A673 (cell line): ENCODE results near the gene RAP1GAP2. TPM values are rescaled to one million over a fixed set of nuclear protein-coding genes. Genes with fewer than 3 reads are reported as not detected.

Experiments used
- BruUV-seq: library from RNA; stranded (reverse); fragments of 400-500 nt; replicated peaks from 2 replicates; lab custom pipeline; 2021; lab: Mats Ljungman, UMichigan
- CTCF ChIA-PET: fragments of 300-600 bp; sonication (Branson Sonifier 250); formaldehyde crosslinking; loops from one replicate; lab custom pipeline; 2022; ENCODE audit warnings: antibody characterized with exemption; lab: Charles Lee
- POLR2A ChIA-PET: fragments of 300-600 bp; sonication (Branson Sonifier 250); formaldehyde crosslinking; loops from one replicate; lab custom pipeline; 2022; ENCODE audit warnings: antibody characterized with exemption; ENCODE audit not compliant: low non-redundant PET; lab: Charles Lee
- DNase-seq: peaks from one replicate; pipeline ENCODE4 v3.0.0-alpha.2; 2015; ENCODE audit warnings: low spot score
- H3K27ac ChIP-seq: fragments of 200-600 bp; sonication (generic); 2 replicates; pipeline ENCODE4 v1.5.1; 2016; ENCODE audit warnings: mixed run types, low read depth, mild to moderate bottlenecking, mixed read lengths, antibody characterized with exemption, low read length; ENCODE audit not compliant: poor library complexity, severe bottlenecking
- H3K27me3 ChIP-seq: fragments of 200-600 bp; sonication (generic); replicated peaks from 2 replicates; pipeline ENCODE4 v1.6.1; 2017; ENCODE audit warnings: mixed run types, low read depth, mild to moderate bottlenecking, mixed read lengths, antibody characterized with exemption, low read length; ENCODE audit not compliant: insufficient read depth, poor library complexity
- H3K36me3 ChIP-seq: fragments of 200-600 bp; sonication (generic); 2 replicates; pipeline ENCODE4 v1.6.1; 2016; ENCODE audit warnings: mixed run types, mild to moderate bottlenecking, mixed read lengths, antibody characterized with exemption, low read length; ENCODE audit not compliant: insufficient read depth, poor library complexity, severe bottlenecking
- H3K4me1 ChIP-seq: fragments of 200-600 bp; sonication (generic); 2 replicates; pipeline ENCODE4 v1.6.1; 2017; ENCODE audit warnings: mixed run types, mild to moderate bottlenecking, mixed read lengths, antibody characterized with exemption, low read length; ENCODE audit not compliant: insufficient read depth, poor library complexity, severe bottlenecking
- H3K4me3 ChIP-seq: fragments of 200-600 bp; sonication (generic); 2 replicates; pipeline ENCODE4 v1.5.1; 2016; ENCODE audit warnings: low read depth, mixed run types, mild to moderate bottlenecking, mixed read lengths, low read length; ENCODE audit not compliant: poor library complexity, severe bottlenecking
- H3K9me3 ChIP-seq: fragments of 200-600 bp; sonication (generic); 2 replicates; pipeline ENCODE4 v1.6.1; 2016; ENCODE audit warnings: mixed run types, low read depth, mild to moderate bottlenecking, mixed read lengths, antibody characterized with exemption, low read length; ENCODE audit not compliant: poor library complexity, severe bottlenecking
- EZH2 ChIP-seq: fragments of 200-600 bp; sonication (generic); IDR thresholded peaks from 2 replicates; pipeline ENCODE4 v1.6.1; 2017; ENCODE audit warnings: borderline replicate concordance, low read depth, mild to moderate bottlenecking, mixed read lengths, antibody characterized with exemption, low read length; ENCODE audit not compliant: poor library complexity, severe bottlenecking
- intact Hi-C: fragments of 100-400 bp; cut with micrococcal nuclease; formaldehyde crosslinking; loops from one replicate; pipeline ENCODE4 v1.10.0; 2022; ENCODE audit not compliant: unreplicated experiment
- total RNA-seq: library from RNA; stranded (reverse); gene quantifications from 2 replicates; pipeline ENCODE4 v1.2.3, GENCODE V29; 2021
- TF ChIP-seq, protein P1 (sequence below): fragments of 300-800, 200-600 bp; sonication (generic); conservative IDR thresholded peaks from 2 replicates; pipeline ENCODE4 v1.5.1; 2017; ENCODE audit warnings: low read depth, mild to moderate bottlenecking, antibody characterized with exemption, low read length, moderate library complexity, mixed read lengths

RAP1GAP2 gene
- total RNA-seq, 1 experiment from 2014 or later = 0.06 TPM

- H3K4me1 ChIP-seq = no peaks in the 10 kb centered on the region
- ChIA-PET POLR2A (no interaction called here), CTCF (no interaction called here)
- H3K27me3 ChIP-seq = peaks cover 51% of the 10 kb centered on the region
- no peak for DNase-seq
- no peak overlapping the region for H3K27ac ChIP-seq
- H3K36me3 ChIP-seq = no peaks in the 10 kb centered on the region
- H3K4me3 ChIP-seq = no peak overlapping the region
- no peaks in the 10 kb centered on the region for H3K9me3 ChIP-seq
- intact Hi-C loops = no loop called here
- no TSS peak for BruUV-seq
- TF ChIP-seq, protein P1, sequence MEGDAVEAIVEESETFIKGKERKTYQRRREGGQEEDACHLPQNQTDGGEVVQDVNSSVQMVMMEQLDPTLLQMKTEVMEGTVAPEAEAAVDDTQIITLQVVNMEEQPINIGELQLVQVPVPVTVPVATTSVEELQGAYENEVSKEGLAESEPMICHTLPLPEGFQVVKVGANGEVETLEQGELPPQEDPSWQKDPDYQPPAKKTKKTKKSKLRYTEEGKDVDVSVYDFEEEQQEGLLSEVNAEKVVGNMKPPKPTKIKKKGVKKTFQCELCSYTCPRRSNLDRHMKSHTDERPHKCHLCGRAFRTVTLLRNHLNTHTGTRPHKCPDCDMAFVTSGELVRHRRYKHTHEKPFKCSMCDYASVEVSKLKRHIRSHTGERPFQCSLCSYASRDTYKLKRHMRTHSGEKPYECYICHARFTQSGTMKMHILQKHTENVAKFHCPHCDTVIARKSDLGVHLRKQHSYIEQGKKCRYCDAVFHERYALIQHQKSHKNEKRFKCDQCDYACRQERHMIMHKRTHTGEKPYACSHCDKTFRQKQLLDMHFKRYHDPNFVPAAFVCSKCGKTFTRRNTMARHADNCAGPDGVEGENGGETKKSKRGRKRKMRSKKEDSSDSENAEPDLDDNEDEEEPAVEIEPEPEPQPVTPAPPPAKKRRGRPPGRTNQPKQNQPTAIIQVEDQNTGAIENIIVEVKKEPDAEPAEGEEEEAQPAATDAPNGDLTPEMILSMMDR = no peak
- no peak for TF ChIP-seq EZH2
These were observed 37.4 kb upstream of the RAP1GAP2 start for GRCh38 chr17:2758870-2759269.

DNA sequence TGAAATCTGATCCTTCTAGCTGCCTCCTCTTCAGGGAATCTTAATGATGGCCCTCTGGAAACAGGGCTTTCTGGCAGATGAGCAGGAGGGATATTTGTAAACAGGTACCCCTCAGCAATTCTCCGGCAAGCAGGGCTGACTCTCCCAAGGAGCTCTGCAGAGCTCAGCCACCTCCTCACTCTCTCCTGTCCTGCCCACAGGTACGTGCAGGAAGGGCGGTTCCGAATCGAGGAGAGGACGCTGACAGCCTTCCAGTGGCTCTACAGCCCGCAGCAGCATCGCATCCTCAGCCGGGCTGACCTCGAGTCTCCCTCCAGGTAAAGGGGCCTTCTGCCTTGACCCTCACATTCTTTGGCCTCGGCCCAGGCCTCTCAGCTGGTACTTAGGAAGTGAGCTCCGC lies 26.1 kb upstream of the RAP1GAP2 start:
- H3K36me3 ChIP-seq = no peaks in the 10 kb centered on the region
- no peak for TF ChIP-seq EZH2
- TF ChIP-seq, protein P1 = no peak
- H3K4me3 ChIP-seq = no peak overlapping the region
- POLR2A ChIA-PET = no interaction called here
- no TSS peak for BruUV-seq
- H3K27ac ChIP-seq = no peak overlapping the region
- intact Hi-C loops = no loop called here
- no peaks in the 10 kb centered on the region for H3K4me1 ChIP-seq
- peaks cover 35% of the 10 kb centered on the region for H3K27me3 ChIP-seq
- no peaks in the 10 kb centered on the region for H3K9me3 ChIP-seq
- DNase-seq = no peak
- CTCF ChIA-PET = interaction anchor here (0.6 kb wide), 2 partner anchors 719 to 868 kb away, joined by 4 to 5 read pairs; no protein-coding TSS in a partner anchor

GRCh38 chr17:2775206-2775605 lies 21.0 kb upstream of the RAP1GAP2 start:
- no peaks in the 10 kb centered on the region for H3K4me1 ChIP-seq
- POLR2A ChIA-PET = no interaction called here
- no peaks in the 10 kb centered on the region for H3K9me3 ChIP-seq
- DNase-seq = no peak
- H3K36me3 ChIP-seq = no peaks in the 10 kb centered on the region
- TF ChIP-seq, protein P1 = no peak
- no peak for TF ChIP-seq EZH2
- intact Hi-C loops = no loop called here
- CTCF ChIA-PET = no interaction called here
- H3K27ac ChIP-seq = no peak overlapping the region
- no TSS peak for BruUV-seq
- no peak overlapping the region for H3K4me3 ChIP-seq
- H3K27me3 ChIP-seq = peaks cover 58% of the 10 kb centered on the region
